ENCODE results near the gene USH1C.

The USH1C gene

GRCh38 chr11:17543041-17543440 lies 1.2 kb downstream of the USH1C start:
- H3K27ac ChIP-seq = no peak overlapping the region
- TF ChIP-seq CTCF (conservative IDR thresholded peaks at IDR 0.05) = no peak

- TF ChIP-seq CTCF (conservative IDR thresholded peaks at IDR 0.05) = no peak
These were observed 2.0 kb downstream of the USH1C start for GRCh38 chr11:17542249-17542648.

GRCh38 chr11:17541330-17541885 lies 2.8 kb downstream of the USH1C start:
- no peak for TF ChIP-seq CTCF (conservative IDR thresholded peaks at IDR 0.05)

More at GRCh38 chr11:17542249-17542648, 2.0 kb downstream of the USH1C start:
- H3K27ac ChIP-seq = no peak overlapping the region

GRCh38 chr11:17540807-17541206 lies 3.4 kb downstream of the USH1C start:
- no peak for TF ChIP-seq CTCF (conservative IDR thresholded peaks at IDR 0.05)
- peak overlapping the region; percentile 20; the same call in 1 of the 2 replicates for H3K27ac ChIP-seq

More at GRCh38 chr11:17541330-17541885, 2.8 kb downstream of the USH1C start:
- 0 out of 2 replicates have a peak overlapping the region, but pooled peaks have one; percentile 20 for H3K27ac ChIP-seq

- no peak for TF ChIP-seq CTCF (conservative IDR thresholded peaks at IDR 0.05)
- H3K27ac ChIP-seq = no peak overlapping the region
These were observed 5.5 kb downstream of the USH1C start for GRCh38 chr11:17538731-17539130.

- no peak overlapping the region for H3K27ac ChIP-seq
- TF ChIP-seq CTCF (conservative IDR thresholded peaks at IDR 0.05) = no peak
These were observed 6.2 kb downstream of the USH1C start for GRCh38 chr11:17538054-17538453.

- H3K27ac ChIP-seq = no peak overlapping the region
- no peak for TF ChIP-seq CTCF (conservative IDR thresholded peaks at IDR 0.05)
These were observed 7.0 kb downstream of the USH1C start for GRCh38 chr11:17537261-17537660.

Data from VCaP (cell line).